AG04449 (cell line): ENCODE results near the gene CDC42EP1.

ENCODE experiments used
- CTCF ChIA-PET: fragments of 350-600 bp; formaldehyde crosslinking; extraction: SDS; loops from one replicate; lab custom pipeline; 2021; ENCODE audit warnings: antibody characterized with exemption; lab: Yijun Ruan, JAX
- POLR2A ChIA-PET: fragments of 400-600, 350-600 bp; formaldehyde crosslinking; extraction: SDS; loops from one replicate; lab custom pipeline; 2020; ENCODE audit warnings: antibody characterized with exemption, inconsistent platforms; lab: Yijun Ruan, JAX
- DNase-seq: peaks from one replicate; pipeline ENCODE4 v3.0.0-alpha.2; 2010; ENCODE audit warnings: low read depth, low spot score
- H3K4me3 ChIP-seq: 2 replicates; pipeline ENCODE4 v1.5.1; 2011; ENCODE audit warnings: low read depth, mild to moderate bottlenecking, control low read depth, low read length
- TF ChIP-seq, protein P1 (sequence below): IDR thresholded peaks from one replicate; pipeline ENCODE4 v1.5.1; 2011; ENCODE audit warnings: mild to moderate bottlenecking, moderate library complexity, low read length, control low read depth, inconsistent platforms; ENCODE audit not compliant: insufficient read depth; ENCODE audit errors: missing control alignments

Gene CDC42EP1

GRCh38 chr22:37542959-37543358 is 17.3 kb upstream of the CDC42EP1 start:
- TF ChIP-seq, protein P1, sequence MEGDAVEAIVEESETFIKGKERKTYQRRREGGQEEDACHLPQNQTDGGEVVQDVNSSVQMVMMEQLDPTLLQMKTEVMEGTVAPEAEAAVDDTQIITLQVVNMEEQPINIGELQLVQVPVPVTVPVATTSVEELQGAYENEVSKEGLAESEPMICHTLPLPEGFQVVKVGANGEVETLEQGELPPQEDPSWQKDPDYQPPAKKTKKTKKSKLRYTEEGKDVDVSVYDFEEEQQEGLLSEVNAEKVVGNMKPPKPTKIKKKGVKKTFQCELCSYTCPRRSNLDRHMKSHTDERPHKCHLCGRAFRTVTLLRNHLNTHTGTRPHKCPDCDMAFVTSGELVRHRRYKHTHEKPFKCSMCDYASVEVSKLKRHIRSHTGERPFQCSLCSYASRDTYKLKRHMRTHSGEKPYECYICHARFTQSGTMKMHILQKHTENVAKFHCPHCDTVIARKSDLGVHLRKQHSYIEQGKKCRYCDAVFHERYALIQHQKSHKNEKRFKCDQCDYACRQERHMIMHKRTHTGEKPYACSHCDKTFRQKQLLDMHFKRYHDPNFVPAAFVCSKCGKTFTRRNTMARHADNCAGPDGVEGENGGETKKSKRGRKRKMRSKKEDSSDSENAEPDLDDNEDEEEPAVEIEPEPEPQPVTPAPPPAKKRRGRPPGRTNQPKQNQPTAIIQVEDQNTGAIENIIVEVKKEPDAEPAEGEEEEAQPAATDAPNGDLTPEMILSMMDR: no peak
- POLR2A ChIA-PET: no interaction called here
- DNase-seq: no peak
- no peak overlapping the region for H3K4me3 ChIP-seq
- CTCF ChIA-PET: interaction anchor here (1.3 to 16.8 kb wide), 6 partner anchors 10 to 62 kb away, joined by 3 to 728 read pairs (median 151); partner anchors contain the start of genes CDC42EP1, GGA1 and LGALS2

DNA sequence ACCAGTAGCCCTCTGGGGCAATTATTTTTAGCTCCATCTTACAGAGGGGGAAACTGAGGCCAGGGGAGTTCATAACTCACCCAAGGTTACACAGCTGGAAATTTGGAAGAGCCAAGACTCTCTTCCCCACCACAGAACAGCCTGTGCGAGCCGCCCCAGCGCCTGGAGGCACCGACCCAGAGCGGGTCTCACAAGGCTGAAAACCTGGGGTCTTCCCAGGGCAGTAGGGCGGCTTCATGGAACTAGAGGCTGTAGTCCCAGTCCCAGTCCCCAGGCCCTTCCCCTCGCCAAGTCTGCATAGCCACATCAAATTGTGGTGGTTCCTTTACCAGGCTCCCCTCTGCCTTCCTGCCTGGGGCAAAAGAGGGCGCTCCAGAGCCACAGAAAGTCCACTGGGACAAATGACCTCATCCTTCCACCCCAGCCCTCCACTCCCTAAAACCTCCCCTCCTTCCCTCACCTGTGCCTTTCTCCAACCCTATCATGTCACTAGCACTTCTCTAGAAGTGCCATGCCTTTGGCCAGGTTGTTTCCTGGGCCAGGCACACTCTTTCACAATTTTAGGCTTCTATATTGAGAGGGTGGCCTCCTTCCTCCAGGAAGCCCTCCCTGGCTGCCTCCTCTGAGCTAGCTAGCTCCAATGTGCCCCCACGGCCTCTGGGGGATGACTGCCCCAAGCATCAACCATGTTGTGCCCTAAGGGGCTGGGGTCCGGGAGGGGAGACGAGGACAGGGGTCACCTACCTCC is 15.2 kb upstream of the CDC42EP1 start:
- ChIA-PET CTCF (interaction anchor here (0.8 to 16.8 kb wide), 14 partner anchors 17 to 258 kb away, joined by 3 to 728 read pairs (median 4); partner anchors contain the start of genes CDC42EP1, GGA1, LGALS2 and SH3BP1), POLR2A (interaction anchor here (1.5 to 1.8 kb wide), 3 partner anchors 15 to 64 kb away, joined by 6 to 11 read pairs (median 10); partner anchors contain the start of genes CDC42EP1 and GGA1)
- H3K4me3 ChIP-seq: peak overlapping the region; percentile 42
- no peak for DNase-seq
- TF ChIP-seq, protein P1: peak; percentile 87

GRCh38 chr22:37545703-37546436 is 14.4 kb upstream of the CDC42EP1 start:
- TF ChIP-seq, protein P1: no peak
- DNase-seq: peak; percentile 47
- CTCF ChIA-PET: interaction anchor here (0.8 to 16.8 kb wide), 6 partner anchors 9 to 94 kb away, joined by 3 to 728 read pairs (median 150); partner anchors contain the start of genes CDC42EP1, GGA1, LGALS2 and SH3BP1
- peak overlapping the region; percentile 42 for H3K4me3 ChIP-seq
- POLR2A ChIA-PET: interaction anchor here (1.5 to 2.1 kb wide), 4 partner anchors 14 to 63 kb away, joined by 6 to 11 read pairs (median 10); partner anchors contain the start of genes CDC42EP1 and GGA1

DNA sequence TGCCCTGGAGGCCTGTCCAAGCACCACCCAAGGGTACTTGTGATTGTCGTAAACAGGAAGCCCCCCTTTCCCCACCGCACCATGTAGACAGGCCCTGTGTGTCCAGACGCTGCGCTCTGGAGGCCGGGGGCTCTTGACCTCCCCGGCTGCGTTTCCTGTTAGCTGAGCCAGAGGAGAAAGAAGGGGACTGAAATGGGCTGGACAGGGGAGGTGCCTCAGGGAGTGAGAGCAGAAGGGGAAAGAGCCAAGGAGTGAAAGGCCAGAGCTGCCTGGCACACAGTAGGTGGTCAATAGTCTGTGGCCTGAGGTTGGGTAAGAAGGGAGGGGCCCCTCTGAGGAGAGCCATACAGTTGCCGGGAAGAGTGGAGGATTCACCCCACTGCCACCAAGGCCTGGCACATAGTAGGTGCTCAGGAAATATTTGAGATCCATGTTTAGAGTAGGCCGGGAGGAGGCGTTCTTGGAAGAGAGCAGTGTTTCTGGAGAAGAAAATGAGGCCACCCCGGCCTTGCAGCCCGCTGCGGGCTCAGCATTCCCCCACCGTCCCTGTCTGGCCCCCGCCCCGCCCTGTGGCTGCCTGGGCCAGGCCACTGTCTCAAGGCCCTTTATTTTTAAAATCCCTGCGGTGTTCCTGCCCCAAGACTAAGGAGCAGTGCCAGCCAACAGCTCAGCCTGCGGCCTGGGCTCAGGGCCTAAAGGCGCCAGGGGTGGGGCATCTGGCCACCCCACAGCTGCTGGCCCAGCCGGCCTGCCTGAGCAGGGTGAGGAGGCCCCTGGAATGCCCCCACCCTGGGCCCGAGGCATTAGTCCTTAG is 13.6 kb upstream of the CDC42EP1 start:
- H3K4me3 ChIP-seq: no peak overlapping the region
- TF ChIP-seq, protein P1: no peak
- ChIA-PET POLR2A (interaction anchor here (1.0 to 2.1 kb wide), 5 partner anchors 13 to 62 kb away, joined by 3 to 11 read pairs (median 10); partner anchors contain the start of genes CDC42EP1 and GGA1), CTCF (interaction anchor here (0.8 to 16.8 kb wide), 6 partner anchors 7 to 80 kb away, joined by 3 to 728 read pairs (median 160); partner anchors contain the start of genes CDC42EP1, GGA1 and LGALS2)
- DNase-seq: no peak

GRCh38 chr22:37547251-37547741 is 13.0 kb upstream of the CDC42EP1 start:
- POLR2A ChIA-PET: interaction anchor here (1.0 to 2.1 kb wide), 3 partner anchors 15 to 61 kb away, joined by 3 to 11 read pairs (median 11); partner anchors contain the start of gene GGA1
- TF ChIP-seq, protein P1: no peak
- DNase-seq: no peak
- H3K4me3 ChIP-seq: no peak overlapping the region
- CTCF ChIA-PET: interaction anchor here (3.6 to 16.8 kb wide), 4 partner anchors 8 to 58 kb away, joined by 23 to 728 read pairs (median 444); partner anchors contain the start of genes CDC42EP1, GGA1 and LGALS2
